GM23248 (cell line): ENCODE data around the gene ANKRD55.

ENCODE experiments used
- EZH2 ChIP-seq: fragments of 200-600 bp; sonication (generic); IDR thresholded peaks from 2 replicates; pipeline ENCODE4 v1.6.1; 2018; ENCODE audit warnings: antibody characterized with exemption, mild to moderate bottlenecking; ENCODE audit not compliant: insufficient read depth, poor library complexity, severe bottlenecking
- EZH2phosphoT487 ChIP-seq: fragments of 200-600 bp; sonication (generic); IDR thresholded peaks from 2 replicates; pipeline ENCODE4 v1.6.1; 2018; ENCODE audit warnings: antibody characterized with exemption, moderate library complexity, mild to moderate bottlenecking, low read depth; ENCODE audit not compliant: insufficient read depth

- TF ChIP-seq EZH2 (no peak), EZH2phosphoT487 (no peak)
These were observed 5.4 kb downstream of the ANKRD55 start for GRCh38 chr5:56227691-56228090.
